GM23338 (cell line): ENCODE measurements around the gene FAM234A. TPM values are rescaled to one million over a fixed set of nuclear protein-coding genes. Genes with fewer than 3 reads are reported as not detected.

Experiments used
- ATAC-seq: fragments of 200-7000 bp; cut with Tn5 transposase; 3 replicates; pipeline ENCODE4 v1.9.1; 2020
- DNase-seq: peaks from one replicate; pipeline ENCODE4 v3.0.0-alpha.2; 2015; ENCODE audit warnings: low spot score
- H2AFZ ChIP-seq: fragments of 200-600 bp; sonication (generic); 2 replicates; pipeline ENCODE4 v1.8.0; 2016; ENCODE audit warnings: antibody characterized with exemption, mild to moderate bottlenecking, moderate library complexity
- H3F3A ChIP-seq: fragments of 200-600 bp; sonication (generic); replicated peaks from 2 replicates; pipeline ENCODE4 v1.8.0; 2017; ENCODE audit warnings: antibody characterized with exemption, mixed run types, low read depth
- H3K27ac ChIP-seq: fragments of 200-600 bp; sonication (generic); 2 replicates; pipeline ENCODE4 v1.6.1; 2016; ENCODE audit warnings: low read depth
- H3K27me3 ChIP-seq: fragments of 200-600 bp; sonication (generic); 2 replicates; pipeline ENCODE4 v1.8.0; 2016; ENCODE audit warnings: mild to moderate bottlenecking, mixed run types, moderate library complexity; ENCODE audit not compliant: insufficient read depth
- H3K36me3 ChIP-seq: fragments of 200-600 bp; sonication (generic); 2 replicates; pipeline ENCODE4 v1.8.0; 2016; ENCODE audit warnings: mild to moderate bottlenecking; ENCODE audit not compliant: insufficient read depth
- H3K4me1 ChIP-seq: fragments of 200-600 bp; sonication (generic); 2 replicates; pipeline ENCODE4 v1.8.0; 2016; ENCODE audit warnings: mild to moderate bottlenecking, moderate library complexity; ENCODE audit not compliant: insufficient read depth
- H3K4me2 ChIP-seq: fragments of 200-600 bp; sonication (generic); 2 replicates; pipeline ENCODE4 v1.7.1; 2017; ENCODE audit warnings: mixed run types
- H3K4me3 ChIP-seq: fragments of 200-600 bp; sonication (generic); 2 replicates; pipeline ENCODE4 v1.6.1; 2016; ENCODE audit warnings: mixed run types
- H3K79me2 ChIP-seq: fragments of 200-600 bp; sonication (generic); replicated peaks from 2 replicates; pipeline ENCODE4 v1.8.0; 2017; ENCODE audit warnings: mild to moderate bottlenecking; ENCODE audit not compliant: insufficient read depth
- H3K9me2 ChIP-seq: fragments of 200-600 bp; sonication (generic); 2 replicates; pipeline ENCODE4 v1.8.0; 2017; ENCODE audit not compliant: insufficient read depth
- H4K20me1 ChIP-seq: fragments of 200-600 bp; sonication (generic); replicated peaks from 2 replicates; pipeline ENCODE4 v1.8.0; 2017; ENCODE audit warnings: mild to moderate bottlenecking; ENCODE audit not compliant: insufficient read depth
- H3K27ac Mint-ChIP-seq: 2 replicates; pipeline ENCODE4 v1.8.0; 2020; ENCODE audit warnings: inconsistent platforms, mild to moderate bottlenecking, moderate library complexity, mixed read lengths
- H3K27me3 Mint-ChIP-seq: 3 replicates; pipeline ENCODE4 v1.8.0; 2022; ENCODE audit warnings: low read depth, mild to moderate bottlenecking, moderate library complexity, mixed read lengths, inconsistent platforms; ENCODE audit not compliant: insufficient read depth, poor library complexity
- H3K36me3 Mint-ChIP-seq: 3 replicates; pipeline ENCODE4 v1.8.0; 2021; ENCODE audit warnings: low read depth, mild to moderate bottlenecking, inconsistent platforms, moderate library complexity, mixed read lengths
- H3K4me1 Mint-ChIP-seq: 3 replicates; pipeline ENCODE4 v1.8.0; 2020; ENCODE audit warnings: mild to moderate bottlenecking, inconsistent platforms, mixed read lengths
- H3K4me3 Mint-ChIP-seq: 3 replicates; pipeline ENCODE4 v1.8.0; 2021; ENCODE audit warnings: moderate library complexity, mild to moderate bottlenecking, inconsistent platforms, mixed read lengths
- H3K9me3 Mint-ChIP-seq: 3 replicates; pipeline ENCODE4 v1.8.0; 2020; ENCODE audit warnings: moderate library complexity, mild to moderate bottlenecking, inconsistent platforms, mixed read lengths
- CREB1 ChIP-seq: fragments of 250-450 bp; sonication (Bioruptor Pico); IDR thresholded peaks from 2 replicates; pipeline ENCODE4 v1.5.0; 2020; ENCODE audit warnings: low read depth, mild to moderate bottlenecking, moderate library complexity
- EZH2 ChIP-seq: fragments of 200-600 bp; sonication (generic); IDR thresholded peaks from one replicate; pipeline ENCODE4 v1.8.0; 2017; ENCODE audit warnings: antibody characterized with exemption, mild to moderate bottlenecking, low read depth; ENCODE audit not compliant: unreplicated experiment
- EZH2phosphoT487 ChIP-seq: fragments of 200-600 bp; sonication (generic); IDR thresholded peaks from one replicate; pipeline ENCODE4 v1.8.1; 2018; ENCODE audit warnings: antibody characterized with exemption; ENCODE audit not compliant: unreplicated experiment
- JUNB ChIP-seq: IDR thresholded peaks from one replicate; pipeline ENCODE4 v1.6.1; 2016; ENCODE audit warnings: antibody characterized with exemption; ENCODE audit not compliant: unreplicated experiment
- NANOG ChIP-seq: IDR thresholded peaks from 2 replicates; pipeline ENCODE4 v1.6.1; 2016; ENCODE audit warnings: antibody characterized with exemption, borderline replicate concordance
- POLR2AphosphoS5 ChIP-seq: IDR thresholded peaks from 2 replicates; pipeline ENCODE4 v1.6.1; 2016; ENCODE audit warnings: antibody characterized with exemption, low read depth
- REST ChIP-seq: IDR thresholded peaks from one replicate; pipeline ENCODE4 v1.6.1; 2018; ENCODE audit warnings: antibody characterized with exemption; ENCODE audit not compliant: unreplicated experiment
- STAT1 ChIP-seq: IDR thresholded peaks from one replicate; pipeline ENCODE4 v1.6.1; 2016; ENCODE audit warnings: antibody characterized with exemption; ENCODE audit not compliant: unreplicated experiment
- ZNF114 ChIP-seq: fragments of 250-450 bp; sonication (Bioruptor Pico); IDR thresholded peaks from 2 replicates; pipeline ENCODE4 v1.5.0; 2020; ENCODE audit warnings: mild to moderate bottlenecking, moderate library complexity
- ZNF331 ChIP-seq: fragments of 250-450 bp; sonication (Bioruptor Pico); IDR thresholded peaks from 2 replicates; pipeline ENCODE4 v1.5.0; 2020; ENCODE audit warnings: low read depth, mild to moderate bottlenecking, moderate library complexity
- ZNF462 ChIP-seq: fragments of 250-450 bp; sonication (Bioruptor Pico); IDR thresholded peaks from 2 replicates; pipeline ENCODE4 v1.5.0; 2020; ENCODE audit warnings: mild to moderate bottlenecking, moderate library complexity
- polyA plus RNA-seq: library from polyadenylated mRNA; unstranded; fragments of >200 nt; fragmentation: Nextera tagmentation; extraction: Ambion mirVana; gene quantifications from 2 replicates; pipeline ENCODE4 v1.2.1, GENCODE V29; 2016
- total RNA-seq: library from RNA; depleted of rRNA; stranded (reverse); fragments of >200 nt; shearing (Covaris generic); gene quantifications from 2 replicates; pipeline ENCODE4 v1.2.3, GENCODE V29; 2014
- TF ChIP-seq, protein P1 (sequence below), 2 experiments: fragments of 200-600 bp in 1 of 2; sonication (generic) in 1 of 2; conservative IDR thresholded peaks; 2 replicates each; pipeline versions ENCODE4 v1.5.1 to v1.6.1; 2016 to 2017; ENCODE audit warnings: antibody characterized with exemption in 2 of 2, low read depth in 2 of 2, mild to moderate bottlenecking in 2 of 2, moderate library complexity in 1 of 2
- TF ChIP-seq, protein P2 (sequence below): IDR thresholded peaks from 2 replicates; pipeline ENCODE4 v1.6.1; 2016; ENCODE audit warnings: antibody characterized with exemption

The FAM234A gene
- total and polyA plus RNA-seq, 2 experiments from 2014 or later = 41.9 to 128 TPM

DNA sequence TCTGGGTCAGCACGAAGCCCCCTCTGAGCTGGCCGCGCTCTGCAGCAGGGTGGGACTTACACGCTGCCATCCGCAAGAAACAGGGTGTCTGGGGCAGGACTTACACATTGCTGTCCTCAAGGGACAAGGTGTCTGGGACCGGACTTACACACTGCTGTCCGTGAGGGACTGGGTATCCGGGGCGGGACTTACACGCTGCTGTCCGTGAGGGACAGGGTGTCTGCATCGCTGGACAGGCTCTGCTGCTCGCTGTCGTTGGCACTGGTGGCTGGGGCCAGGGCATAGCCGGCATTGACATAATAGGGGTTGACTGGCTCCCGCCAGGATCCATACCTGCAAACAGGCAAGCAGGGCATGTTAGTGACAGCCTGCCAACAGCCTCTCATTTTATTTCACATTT is 79.7 kb downstream of the FAM234A start:
- no peaks in the 10 kb centered on the region for H3K36me3 ChIP-seq
- no peaks in the 10 kb centered on the region for H3K27me3 ChIP-seq
- 0 out of 2 replicates have a peak overlapping the region, but pooled peaks have one; percentile 9 for H3K27ac ChIP-seq
- Mint-ChIP-seq H3K4me1 (peaks cover 16% of the 10 kb centered on the region), H3K9me3 (no peaks in the 10 kb centered on the region), H3K27me3 (peaks cover 7% of the 10 kb centered on the region), H3K4me3 (no peak overlapping the region), H3K27ac (no peak overlapping the region), H3K36me3 (peaks cover 26% of the 10 kb centered on the region)
- no peak for TF ChIP-seq ZNF331 (CRISPR knock-in tag)
- no peak for TF ChIP-seq REST
- TF ChIP-seq EZH2 = no peak
- TF ChIP-seq JUNB = no peak
- no peak for TF ChIP-seq ZNF462 (CRISPR knock-in tag)
- no peak for TF ChIP-seq POLR2AphosphoS5
- TF ChIP-seq STAT1 = no peak
- no peak for TF ChIP-seq EZH2phosphoT487
- TF ChIP-seq, protein P1, sequence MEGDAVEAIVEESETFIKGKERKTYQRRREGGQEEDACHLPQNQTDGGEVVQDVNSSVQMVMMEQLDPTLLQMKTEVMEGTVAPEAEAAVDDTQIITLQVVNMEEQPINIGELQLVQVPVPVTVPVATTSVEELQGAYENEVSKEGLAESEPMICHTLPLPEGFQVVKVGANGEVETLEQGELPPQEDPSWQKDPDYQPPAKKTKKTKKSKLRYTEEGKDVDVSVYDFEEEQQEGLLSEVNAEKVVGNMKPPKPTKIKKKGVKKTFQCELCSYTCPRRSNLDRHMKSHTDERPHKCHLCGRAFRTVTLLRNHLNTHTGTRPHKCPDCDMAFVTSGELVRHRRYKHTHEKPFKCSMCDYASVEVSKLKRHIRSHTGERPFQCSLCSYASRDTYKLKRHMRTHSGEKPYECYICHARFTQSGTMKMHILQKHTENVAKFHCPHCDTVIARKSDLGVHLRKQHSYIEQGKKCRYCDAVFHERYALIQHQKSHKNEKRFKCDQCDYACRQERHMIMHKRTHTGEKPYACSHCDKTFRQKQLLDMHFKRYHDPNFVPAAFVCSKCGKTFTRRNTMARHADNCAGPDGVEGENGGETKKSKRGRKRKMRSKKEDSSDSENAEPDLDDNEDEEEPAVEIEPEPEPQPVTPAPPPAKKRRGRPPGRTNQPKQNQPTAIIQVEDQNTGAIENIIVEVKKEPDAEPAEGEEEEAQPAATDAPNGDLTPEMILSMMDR (conservative IDR thresholded peaks at IDR 0.05; ENCODE audit: low read depth in 2 of 2) = no peak
- TF ChIP-seq, protein P2, sequence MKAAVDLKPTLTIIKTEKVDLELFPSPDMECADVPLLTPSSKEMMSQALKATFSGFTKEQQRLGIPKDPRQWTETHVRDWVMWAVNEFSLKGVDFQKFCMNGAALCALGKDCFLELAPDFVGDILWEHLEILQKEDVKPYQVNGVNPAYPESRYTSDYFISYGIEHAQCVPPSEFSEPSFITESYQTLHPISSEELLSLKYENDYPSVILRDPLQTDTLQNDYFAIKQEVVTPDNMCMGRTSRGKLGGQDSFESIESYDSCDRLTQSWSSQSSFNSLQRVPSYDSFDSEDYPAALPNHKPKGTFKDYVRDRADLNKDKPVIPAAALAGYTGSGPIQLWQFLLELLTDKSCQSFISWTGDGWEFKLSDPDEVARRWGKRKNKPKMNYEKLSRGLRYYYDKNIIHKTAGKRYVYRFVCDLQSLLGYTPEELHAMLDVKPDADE = no peak
- TF ChIP-seq NANOG = no peak
- no peak for TF ChIP-seq CREB1 (CRISPR knock-in tag)
- no peak for TF ChIP-seq ZNF114 (CRISPR knock-in tag)
- ATAC-seq (no peak), DNase-seq (no peak)
- no peaks in the 10 kb centered on the region for H3K9me2 ChIP-seq
- H3K4me3 ChIP-seq = no peak overlapping the region
- H3K4me2 ChIP-seq = no peak overlapping the region
- peaks cover 53% of the 10 kb centered on the region for H3K79me2 ChIP-seq
- H2AFZ ChIP-seq = no peak overlapping the region
- H3F3A ChIP-seq = peaks cover 5% of the 10 kb centered on the region
- H4K20me1 ChIP-seq = peaks cover 40% of the 10 kb centered on the region; the same call in 1 of the 2 replicates
- peaks cover 3% of the 10 kb centered on the region; the same call in 1 of the 2 replicates for H3K4me1 ChIP-seq
